GM13976 (cell line): ENCODE results near the gene TTBK2.

ENCODE experiments used
- DNase-seq: peaks from one replicate; pipeline ENCODE4 v3.0.0; 2012; ENCODE audit warnings: low spot score
- in situ Hi-C: fragments of 300-500 bp; cut with MboI; formaldehyde crosslinking; loops from one replicate; pipeline ENCODE4 v1.12.0; 2022; ENCODE audit warnings: low sequenced_read_pairs, mixed read lengths, inconsistent platforms; ENCODE audit not compliant: unreplicated experiment
- TF ChIP-seq, protein P1 (sequence below): IDR thresholded peaks from 2 replicates; pipeline ENCODE4 v1.5.1; 2012; ENCODE audit warnings: borderline replicate concordance, mild to moderate bottlenecking; ENCODE audit not compliant: insufficient read depth; ENCODE audit errors: extremely low read depth, missing control alignments, control extremely low read depth

The TTBK2 gene

GRCh38 chr15:42725331-42725903 is 195.2 kb downstream of the TTBK2 start:
- DNase-seq, result peak; percentile 8
- TF ChIP-seq, protein P1, sequence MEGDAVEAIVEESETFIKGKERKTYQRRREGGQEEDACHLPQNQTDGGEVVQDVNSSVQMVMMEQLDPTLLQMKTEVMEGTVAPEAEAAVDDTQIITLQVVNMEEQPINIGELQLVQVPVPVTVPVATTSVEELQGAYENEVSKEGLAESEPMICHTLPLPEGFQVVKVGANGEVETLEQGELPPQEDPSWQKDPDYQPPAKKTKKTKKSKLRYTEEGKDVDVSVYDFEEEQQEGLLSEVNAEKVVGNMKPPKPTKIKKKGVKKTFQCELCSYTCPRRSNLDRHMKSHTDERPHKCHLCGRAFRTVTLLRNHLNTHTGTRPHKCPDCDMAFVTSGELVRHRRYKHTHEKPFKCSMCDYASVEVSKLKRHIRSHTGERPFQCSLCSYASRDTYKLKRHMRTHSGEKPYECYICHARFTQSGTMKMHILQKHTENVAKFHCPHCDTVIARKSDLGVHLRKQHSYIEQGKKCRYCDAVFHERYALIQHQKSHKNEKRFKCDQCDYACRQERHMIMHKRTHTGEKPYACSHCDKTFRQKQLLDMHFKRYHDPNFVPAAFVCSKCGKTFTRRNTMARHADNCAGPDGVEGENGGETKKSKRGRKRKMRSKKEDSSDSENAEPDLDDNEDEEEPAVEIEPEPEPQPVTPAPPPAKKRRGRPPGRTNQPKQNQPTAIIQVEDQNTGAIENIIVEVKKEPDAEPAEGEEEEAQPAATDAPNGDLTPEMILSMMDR, result no peak
- in situ Hi-C loops, result no loop called here

- in situ Hi-C loops, result no loop called here
- peak; percentile 7 for DNase-seq
- TF ChIP-seq, protein P1, result no peak
These were observed 196.3 kb downstream of the TTBK2 start for GRCh38 chr15:42724276-42724675.

DNA sequence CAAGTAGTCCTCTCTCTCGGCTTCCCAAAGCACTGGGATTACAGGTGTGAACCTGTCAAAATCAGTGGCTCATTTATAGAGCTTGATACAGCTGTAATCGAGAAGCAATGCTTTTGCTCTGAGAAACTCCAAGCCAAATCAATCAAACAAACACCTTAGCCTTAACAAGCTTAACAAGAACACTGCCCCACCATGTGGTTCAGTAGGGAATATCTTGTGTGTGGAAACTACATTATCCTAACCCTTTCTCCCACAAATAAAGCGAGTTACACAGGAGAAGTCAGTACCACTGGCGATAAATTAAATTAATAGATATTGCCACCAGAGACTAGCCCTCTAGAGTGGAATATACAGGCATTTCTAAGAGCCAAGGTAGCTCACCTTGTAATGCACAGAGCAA is 197.5 kb downstream of the TTBK2 start:
- DNase-seq, result no peak
- in situ Hi-C loops, result no loop called here
- TF ChIP-seq, protein P1, result no peak

DNA sequence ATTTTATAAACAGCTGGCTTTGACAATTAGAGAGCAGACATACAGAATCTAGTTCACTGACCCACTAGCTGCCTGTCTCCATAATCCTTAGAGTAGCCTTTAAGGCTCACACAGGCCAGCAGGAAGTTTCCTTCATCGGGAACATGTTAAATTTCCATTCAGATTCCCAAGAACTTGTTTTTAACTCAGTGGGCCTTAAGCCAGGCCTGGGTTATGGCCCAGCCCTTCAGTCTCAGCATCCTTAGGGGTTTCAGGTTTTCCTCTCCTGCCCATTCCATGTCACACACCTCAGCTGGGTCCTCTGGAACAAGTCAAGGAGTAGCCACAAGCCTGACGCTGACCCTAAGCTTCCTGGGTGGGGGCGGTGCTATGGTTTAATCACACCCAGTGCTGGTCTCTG is 198.7 kb downstream of the TTBK2 start:
- TF ChIP-seq, protein P1, result no peak
- no peak for DNase-seq
- in situ Hi-C loops, result no loop called here

- DNase-seq, result no peak
- in situ Hi-C loops, result no loop called here
- TF ChIP-seq, protein P1, result no peak
These were observed 199.6 kb downstream of the TTBK2 start for GRCh38 chr15:42721016-42721415.

DNA sequence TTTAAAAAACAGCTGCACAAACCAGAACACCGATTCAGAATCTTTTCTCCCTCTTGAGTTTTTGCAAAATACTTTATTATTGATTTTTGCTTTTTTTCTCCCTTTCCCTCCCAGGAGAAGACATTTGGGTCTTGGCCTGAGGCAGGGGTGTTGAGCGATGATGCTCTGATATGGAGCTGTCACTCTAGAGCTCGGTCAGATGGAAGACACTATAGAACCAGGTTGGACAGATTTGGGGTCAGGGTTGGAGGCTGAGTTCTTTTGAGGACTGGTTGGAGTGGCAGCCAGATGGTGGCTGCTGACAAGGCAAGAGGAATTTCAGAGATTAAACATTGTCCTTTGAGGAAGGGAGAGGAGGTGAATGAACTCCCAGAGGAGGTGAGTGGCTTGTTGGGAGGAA is 200.5 kb downstream of the TTBK2 start:
- in situ Hi-C loops, result no loop called here
- TF ChIP-seq, protein P1, result no peak
- DNase-seq, result no peak
